AG09309 (cell line): ENCODE data around the gene CXCR5.

ENCODE experiments used
- DNase-seq: peaks from one replicate; pipeline ENCODE4 v3.0.0-alpha.2; 2010; ENCODE audit warnings: low read depth
- H3K4me3 ChIP-seq: 2 replicates; pipeline ENCODE4 v1.5.1; 2011; ENCODE audit warnings: mild to moderate bottlenecking, low read depth, low read length, moderate library complexity; ENCODE audit not compliant: control insufficient read depth
- TF ChIP-seq, protein P1 (sequence below): IDR thresholded peaks from 2 replicates; pipeline ENCODE4 v1.5.1; 2011; ENCODE audit warnings: mild to moderate bottlenecking, low read depth, low read length, inconsistent platforms; ENCODE audit not compliant: insufficient read depth, control insufficient read depth; ENCODE audit errors: missing control alignments

CXCR5 gene

GRCh38 chr11:118908264-118908663 lies 24.6 kb downstream of the CXCR5 start:
- TF ChIP-seq, protein P1, sequence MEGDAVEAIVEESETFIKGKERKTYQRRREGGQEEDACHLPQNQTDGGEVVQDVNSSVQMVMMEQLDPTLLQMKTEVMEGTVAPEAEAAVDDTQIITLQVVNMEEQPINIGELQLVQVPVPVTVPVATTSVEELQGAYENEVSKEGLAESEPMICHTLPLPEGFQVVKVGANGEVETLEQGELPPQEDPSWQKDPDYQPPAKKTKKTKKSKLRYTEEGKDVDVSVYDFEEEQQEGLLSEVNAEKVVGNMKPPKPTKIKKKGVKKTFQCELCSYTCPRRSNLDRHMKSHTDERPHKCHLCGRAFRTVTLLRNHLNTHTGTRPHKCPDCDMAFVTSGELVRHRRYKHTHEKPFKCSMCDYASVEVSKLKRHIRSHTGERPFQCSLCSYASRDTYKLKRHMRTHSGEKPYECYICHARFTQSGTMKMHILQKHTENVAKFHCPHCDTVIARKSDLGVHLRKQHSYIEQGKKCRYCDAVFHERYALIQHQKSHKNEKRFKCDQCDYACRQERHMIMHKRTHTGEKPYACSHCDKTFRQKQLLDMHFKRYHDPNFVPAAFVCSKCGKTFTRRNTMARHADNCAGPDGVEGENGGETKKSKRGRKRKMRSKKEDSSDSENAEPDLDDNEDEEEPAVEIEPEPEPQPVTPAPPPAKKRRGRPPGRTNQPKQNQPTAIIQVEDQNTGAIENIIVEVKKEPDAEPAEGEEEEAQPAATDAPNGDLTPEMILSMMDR, result no peak
- no peak for DNase-seq
- no peak overlapping the region for H3K4me3 ChIP-seq

- TF ChIP-seq, protein P1, result no peak
- peak overlapping the region; percentile 43 for H3K4me3 ChIP-seq
- peak; percentile 83 for DNase-seq
Observed at GRCh38 chr11:118908901-118909618, 25.4 kb downstream of the CXCR5 start.

GRCh38 chr11:118909619-118910308 lies 26.1 kb downstream of the CXCR5 start:
- no peak for DNase-seq
- peak overlapping the region; percentile 43 for H3K4me3 ChIP-seq
- TF ChIP-seq, protein P1, result no peak

GRCh38 chr11:118910309-118911112 lies 26.8 kb downstream of the CXCR5 start:
- TF ChIP-seq, protein P1, result no peak
- peak; percentile 91 for DNase-seq

DNA sequence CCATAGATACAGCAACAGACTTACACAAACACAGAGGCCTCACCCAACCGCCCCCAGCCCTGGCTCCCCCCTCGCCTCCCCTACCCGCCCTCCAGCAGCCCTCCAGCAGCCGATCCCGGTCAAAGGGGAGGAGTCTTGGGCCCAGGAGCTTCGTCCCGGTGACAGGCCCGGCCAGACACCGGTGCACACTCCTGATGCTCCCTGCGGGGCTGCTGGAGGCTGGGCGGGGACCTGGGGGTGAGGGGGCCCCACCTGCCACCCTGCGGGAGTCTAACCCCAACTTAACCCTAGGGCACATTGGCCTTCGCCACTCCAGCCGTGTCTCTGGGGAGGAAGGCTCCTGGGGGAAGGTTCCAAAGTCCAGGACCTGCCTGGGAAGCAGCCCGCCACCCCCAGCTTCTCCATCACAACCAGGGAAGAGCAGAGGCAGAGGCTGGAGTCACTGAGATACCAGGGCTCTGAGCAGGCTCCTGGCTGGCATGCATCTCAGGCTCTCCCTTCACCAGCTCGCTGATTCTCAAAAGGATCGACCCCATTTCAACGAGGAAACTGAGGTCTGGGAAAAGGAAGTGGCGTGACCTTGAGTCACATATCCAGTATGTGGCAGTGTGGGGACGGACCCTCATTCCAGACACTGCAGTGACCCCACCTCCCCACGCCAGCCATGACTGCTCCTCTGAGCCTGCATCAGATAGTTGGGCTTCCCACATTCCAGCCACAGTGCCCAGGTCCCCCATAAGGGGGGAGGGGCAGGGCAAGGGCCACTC lies 27.6 kb downstream of the CXCR5 start:
- peak overlapping the region; percentile 12 for H3K4me3 ChIP-seq
- TF ChIP-seq, protein P1, result no peak
- DNase-seq, result no peak

More at GRCh38 chr11:118910309-118911112, 26.8 kb downstream of the CXCR5 start:
- peak overlapping the region; percentile 43 for H3K4me3 ChIP-seq
